ENCODE results near the gene DCPS.
"Not testable (repeated sequence)": the region's sequence is repeated elsewhere in the genome, so short reads cannot be mapped to it uniquely, and the experiment has no call there.

DCPS gene, protein sequence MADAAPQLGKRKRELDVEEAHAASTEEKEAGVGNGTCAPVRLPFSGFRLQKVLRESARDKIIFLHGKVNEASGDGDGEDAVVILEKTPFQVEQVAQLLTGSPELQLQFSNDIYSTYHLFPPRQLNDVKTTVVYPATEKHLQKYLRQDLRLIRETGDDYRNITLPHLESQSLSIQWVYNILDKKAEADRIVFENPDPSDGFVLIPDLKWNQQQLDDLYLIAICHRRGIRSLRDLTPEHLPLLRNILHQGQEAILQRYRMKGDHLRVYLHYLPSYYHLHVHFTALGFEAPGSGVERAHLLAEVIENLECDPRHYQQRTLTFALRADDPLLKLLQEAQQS

DNA sequence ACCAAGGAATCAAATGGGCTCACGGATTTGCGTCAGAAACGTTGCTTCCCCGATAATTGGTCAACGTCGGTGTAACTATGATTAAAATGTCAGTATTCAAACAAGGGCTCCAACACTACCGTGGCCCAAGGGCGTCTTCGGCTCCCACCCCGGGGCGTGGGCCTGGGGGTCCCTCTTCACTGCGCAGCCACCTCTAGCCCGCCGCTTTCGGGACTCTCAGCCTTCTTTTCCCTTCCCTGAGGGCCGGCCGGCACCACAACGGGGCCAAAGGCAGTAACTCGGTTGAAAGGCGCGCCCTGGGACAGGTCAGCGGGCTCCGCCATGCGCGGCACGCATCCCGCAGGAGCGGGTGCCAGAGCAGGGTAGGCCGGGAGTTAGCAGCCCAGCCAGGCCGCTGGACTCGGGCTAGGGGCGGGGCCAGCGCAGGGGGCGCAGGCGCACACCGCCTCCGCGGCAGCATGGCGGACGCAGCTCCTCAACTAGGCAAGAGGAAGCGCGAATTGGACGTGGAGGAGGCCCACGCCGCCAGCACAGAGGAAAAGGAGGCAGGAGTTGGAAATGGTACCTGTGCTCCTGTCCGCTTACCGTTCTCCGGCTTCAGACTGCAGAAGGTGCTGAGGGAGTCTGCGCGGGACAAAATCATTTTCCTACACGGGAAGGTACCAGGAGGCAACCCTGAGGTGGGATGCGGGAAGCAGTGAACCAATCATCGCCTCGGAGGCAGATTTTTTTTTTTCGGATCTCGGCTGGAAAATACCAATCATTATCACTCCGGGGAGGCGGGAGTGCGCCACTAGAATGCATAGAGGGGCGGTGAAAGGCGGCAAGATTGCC lies at the start of gene DCPS:
Gene DCPS (plus strand): TSS at position 438 of the 834 bp plus-strand sequence. CDS start 21 bp downstream, at position 459.
- peak; percentile 86 for DNase-seq

DNA sequence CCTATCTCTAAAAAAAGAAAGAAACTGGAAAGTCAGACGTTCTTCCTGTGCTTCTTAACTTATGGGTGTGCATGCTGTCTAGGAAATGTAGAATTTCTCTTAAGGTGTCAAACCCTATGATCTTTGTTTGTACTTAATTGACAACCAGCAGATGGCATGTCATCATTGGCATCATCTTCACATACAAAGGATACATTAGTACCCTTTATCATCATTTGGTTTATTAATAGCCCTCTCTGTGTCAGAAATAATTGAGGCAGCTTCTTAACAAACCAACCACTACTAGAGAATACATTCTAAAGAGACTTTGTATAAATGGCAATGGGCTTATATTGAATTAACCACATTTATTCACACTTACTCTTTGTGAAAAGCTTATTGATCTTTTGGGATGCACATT lies 49.0 kb upstream of the DCPS start:
- no peak for DNase-seq

DNA sequence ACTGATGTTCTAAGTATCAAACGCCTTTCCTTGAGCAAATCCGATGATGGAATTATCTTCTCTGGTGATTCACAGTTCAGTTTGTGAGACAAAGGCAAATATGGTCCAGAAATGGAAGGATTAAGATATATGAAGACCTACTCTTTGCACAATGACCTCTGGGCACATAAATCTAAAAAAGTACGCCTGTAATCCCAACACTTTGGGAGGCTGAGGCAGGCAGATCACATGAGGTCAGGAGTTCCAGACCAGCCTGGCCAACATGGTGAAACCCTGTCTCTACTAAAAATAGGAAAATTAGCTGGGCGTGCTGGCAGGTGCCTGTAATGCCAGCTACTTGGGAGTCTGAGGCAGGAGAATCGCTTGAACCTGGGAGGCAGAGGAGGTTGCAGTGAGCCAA lies 48.4 kb upstream of the DCPS start:
- DNase-seq: not testable (repeated sequence)

DNA sequence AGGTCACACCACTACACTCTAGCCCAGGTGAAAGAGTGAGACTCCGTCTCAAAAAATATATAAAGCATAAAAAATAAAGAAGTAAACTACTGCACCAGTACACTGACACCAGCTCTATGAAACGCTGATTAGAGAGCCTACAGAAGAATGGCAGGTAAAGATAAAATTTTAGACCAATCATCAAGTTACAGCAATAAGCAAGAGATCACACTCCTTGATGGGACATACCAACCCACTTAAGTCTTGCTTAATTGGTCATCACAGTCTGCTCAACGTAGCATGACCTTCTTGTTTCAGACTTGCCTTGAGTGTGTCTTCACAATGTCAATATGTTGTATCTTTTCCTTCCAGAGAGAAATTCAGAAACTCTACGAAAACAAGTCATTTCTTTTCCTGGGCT lies 47.6 kb upstream of the DCPS start:
- no peak for DNase-seq

DNA sequence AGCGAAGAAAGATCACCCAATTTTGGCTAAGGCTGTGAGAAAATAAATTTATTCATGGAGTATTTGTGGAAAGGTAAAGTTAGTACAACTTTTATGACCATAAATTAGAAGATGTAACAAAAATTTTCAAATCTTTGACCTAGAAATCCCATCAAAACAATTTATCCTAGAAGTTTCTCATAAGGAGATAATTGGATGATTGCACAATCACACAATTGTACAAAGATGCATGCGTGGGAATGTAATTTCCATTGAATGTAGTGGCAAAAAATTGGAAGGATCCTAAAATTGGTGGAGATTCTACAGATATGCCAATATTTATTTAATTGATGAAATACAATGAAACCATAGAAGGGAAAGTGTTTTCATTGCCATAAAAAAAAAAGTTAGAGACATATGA lies 46.7 kb upstream of the DCPS start:
- no peak for DNase-seq

DNA sequence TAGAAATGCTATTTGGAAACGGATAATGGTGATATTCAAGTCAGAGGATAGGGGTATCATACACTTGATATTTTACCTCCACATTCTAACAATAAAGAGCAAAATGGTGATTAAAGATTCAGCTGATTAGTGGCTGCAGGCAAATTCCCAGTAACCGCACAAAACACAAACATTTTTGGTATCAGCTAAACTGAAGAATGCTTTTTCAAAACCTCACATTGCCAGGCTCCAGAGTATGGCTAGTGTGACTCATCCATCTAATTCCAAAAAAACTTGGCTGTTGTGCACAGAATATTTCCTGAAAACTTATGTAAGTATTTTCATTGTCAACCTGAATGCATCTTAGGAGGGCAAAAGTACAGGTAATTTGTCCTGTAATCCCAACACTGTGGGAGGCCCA lies 46.1 kb upstream of the DCPS start:
- DNase-seq: no peak

DNA sequence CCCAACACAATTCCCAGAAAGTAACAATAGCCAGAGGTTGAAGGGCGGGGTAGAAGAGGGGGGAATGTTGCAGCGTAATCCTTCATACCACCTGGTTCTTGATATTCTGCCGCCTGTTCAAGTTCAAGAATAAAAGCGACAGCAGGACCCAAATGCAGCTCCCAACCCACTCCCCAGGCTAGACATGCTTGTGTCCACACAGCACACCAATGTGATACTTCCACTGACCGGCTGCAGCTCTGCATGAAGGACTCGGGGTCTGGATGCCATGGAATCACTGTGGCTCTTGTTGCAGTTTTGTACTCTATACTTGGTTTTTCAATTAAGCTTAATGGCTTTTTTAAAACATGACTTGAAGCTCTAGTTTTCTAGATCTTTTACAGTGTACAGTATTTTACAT lies 41.6 kb upstream of the DCPS start:
- no peak for DNase-seq

DNA sequence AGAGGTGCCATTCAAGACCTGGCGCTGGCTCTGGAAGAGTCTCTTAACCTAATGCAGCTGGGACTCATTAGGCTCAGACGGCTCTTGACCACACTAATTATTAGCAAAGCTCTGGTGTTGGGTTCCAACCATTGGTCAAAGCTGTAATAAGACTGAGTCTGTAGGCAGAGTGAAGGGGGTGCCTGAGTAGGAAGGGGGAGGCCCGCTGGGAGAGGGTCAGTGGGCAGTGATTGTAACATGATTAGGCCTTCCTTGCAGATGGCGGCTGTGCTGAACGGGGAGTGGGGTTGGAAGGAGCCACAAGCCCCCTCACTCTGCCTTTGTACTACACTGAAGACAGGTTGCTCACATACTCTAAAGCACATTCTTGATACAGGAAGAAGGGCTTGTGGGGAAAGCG lies 40.4 kb upstream of the DCPS start:
- DNase-seq: no peak

DNA sequence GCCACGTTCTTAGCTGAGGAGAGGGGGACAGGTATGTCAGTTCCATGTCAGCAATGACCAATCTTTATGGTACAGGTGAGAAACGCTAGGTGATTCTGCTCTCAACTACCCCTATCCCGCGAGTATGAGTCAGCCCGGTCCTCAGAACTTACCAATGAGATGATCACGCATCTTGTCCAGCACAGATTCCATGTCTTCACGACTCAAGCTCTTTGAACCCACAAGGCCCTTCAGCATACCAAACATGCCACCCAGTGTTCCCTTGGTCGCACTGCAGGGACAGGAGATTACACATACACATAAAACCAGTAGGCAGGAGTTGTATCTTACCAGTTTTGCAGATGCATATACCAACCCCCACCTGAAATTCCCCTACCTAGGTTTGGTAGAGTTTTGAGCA lies 38.0 kb upstream of the DCPS start:
- no peak for DNase-seq

DNA sequence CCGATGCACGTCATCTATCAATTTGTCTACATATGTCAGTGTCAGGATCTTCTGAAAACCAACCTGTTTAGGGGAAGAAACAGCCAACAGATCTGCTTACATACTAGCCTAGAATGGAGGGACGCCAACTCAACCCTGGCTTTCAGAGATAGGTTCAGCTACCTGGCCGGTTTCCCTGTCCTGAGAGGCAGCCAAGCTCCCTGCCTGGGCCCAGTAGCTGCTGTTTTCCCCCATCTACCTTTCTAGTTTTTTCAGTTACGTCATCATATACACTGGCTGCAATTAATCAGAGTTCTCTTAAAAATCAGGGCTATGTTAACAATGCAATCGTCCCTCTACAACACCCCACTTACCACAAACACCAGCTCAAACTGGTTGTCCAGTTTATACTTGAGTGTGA lies 36.2 kb upstream of the DCPS start:
- no peak for DNase-seq

DNA sequence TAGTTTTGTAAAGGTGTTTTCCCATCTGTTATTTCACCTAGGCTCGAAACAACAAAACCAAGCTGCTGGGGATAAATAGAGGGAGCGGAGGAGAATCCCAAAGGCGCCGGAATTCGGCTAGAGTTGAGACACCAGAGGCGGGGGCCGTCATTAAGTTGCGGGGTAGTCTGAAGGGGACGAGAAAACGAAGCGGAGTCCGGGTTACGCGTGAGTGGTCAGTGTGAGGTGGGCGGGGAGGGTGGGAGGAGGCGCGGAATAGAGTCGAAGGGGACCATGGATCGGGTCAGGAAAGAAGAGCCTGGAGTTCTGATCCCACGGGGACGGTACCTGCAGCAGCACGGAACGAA lies 35.5 kb upstream of the DCPS start:
- no peak for DNase-seq

DNA sequence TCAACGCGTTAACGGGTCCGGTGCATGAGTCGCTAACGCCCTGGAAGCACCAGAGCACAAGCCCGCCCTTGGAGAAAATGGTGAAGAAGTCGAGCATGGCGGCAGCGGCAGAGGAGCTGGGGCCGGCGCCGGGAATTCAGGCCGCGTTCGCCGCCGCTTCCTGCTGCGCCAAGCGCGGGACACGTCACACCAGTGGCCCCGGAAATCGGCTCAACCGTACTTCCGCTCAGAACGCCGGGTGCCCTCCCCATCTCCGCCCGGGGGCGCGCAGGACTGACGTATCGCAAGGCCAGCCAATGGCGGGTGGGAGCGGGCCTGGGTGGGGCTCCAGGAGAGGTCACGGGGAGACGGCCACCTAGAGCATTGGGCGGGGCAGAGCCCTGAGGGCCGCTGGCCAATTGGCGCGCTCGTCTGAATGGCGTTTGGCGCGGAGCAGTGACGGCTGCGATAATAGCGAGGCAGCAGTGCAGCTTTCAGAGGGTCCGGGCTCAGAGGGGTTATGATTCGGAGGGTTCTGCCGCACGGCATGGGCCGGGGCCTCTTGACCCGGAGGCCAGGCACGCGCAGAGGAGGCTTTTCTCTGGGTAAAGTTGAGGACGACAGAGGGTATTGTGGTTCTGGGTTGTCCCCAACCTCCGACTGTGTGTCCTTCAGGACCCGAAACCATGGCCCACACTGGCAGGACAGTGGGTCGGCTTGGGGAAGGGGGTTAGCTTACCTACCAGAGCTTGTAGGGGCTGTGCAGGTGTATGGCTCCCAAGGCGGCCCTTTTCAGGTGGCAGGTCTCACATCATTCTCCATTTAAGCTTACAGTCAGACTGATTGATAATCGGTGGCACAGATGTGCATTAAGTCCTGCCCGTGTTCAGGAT lies 34.9 kb upstream of the DCPS start, which contains the start of the genes FOXRED1 and SRPRA:
Gene FOXRED1 (plus strand): TSS at position 447 of the 872 bp plus-strand sequence. CDS start 53 bp downstream, at position 500.
Gene SRPRA (minus strand): TSS at position 188 of the 872 bp plus-strand sequence. CDS start 91 bp downstream, at position 97.
- DNase-seq: peak; percentile 100

DNA sequence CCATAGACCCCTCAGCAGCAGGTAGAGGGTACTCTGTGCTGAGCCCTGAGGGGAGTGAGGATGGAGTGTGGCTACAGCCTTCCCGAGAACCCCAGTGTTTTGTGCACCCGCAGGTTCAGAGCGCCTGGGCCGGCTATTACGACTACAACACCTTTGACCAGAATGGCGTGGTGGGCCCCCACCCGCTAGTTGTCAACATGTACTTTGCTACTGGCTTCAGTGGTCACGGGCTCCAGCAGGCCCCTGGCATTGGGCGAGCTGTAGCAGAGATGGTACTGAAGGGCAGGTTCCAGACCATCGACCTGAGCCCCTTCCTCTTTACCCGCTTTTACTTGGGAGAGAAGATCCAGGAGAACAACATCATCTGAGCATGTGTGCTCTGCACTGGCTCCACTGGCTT lies 26.5 kb upstream of the DCPS start:
- no peak for DNase-seq

DNA sequence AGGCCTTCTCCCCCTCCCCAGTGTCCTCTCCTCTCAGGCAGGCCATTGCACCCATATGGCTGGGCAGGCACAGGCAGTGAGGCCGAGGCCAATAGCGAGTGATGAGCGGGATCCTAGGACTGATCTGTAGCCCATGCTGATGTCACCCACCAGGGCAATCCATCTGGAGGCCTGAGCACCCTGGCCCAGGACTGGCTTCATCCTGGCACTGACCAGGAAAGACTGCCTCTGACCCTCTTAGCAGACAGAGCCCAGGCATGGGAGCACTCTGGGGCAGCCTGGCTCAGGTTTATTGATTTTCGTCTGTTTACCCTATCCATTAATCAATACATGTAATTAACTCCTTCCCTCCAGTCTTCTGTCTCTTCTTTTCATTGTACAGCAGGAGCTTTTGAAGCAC lies 26.1 kb upstream of the DCPS start:
- no peak for DNase-seq

DNA sequence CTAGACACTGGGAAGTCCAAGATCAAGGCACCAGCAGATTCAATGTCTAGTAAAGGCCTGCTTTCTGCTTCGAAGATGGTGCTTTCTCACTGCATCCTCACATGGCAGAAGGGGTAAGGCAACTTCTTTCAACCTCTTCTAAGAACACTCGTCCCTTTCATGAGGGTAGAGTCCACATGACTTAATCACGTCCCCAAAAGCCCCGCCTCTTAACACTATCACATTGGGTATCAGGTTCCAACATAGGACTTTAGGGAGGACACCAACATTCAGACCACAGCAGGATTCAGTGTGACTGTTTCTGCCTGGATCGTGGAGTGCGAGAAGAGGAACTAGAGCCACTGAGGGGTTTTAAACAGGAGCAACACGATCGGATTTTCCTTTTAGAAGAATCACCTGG lies 24.7 kb upstream of the DCPS start:
- no peak for DNase-seq

DNA sequence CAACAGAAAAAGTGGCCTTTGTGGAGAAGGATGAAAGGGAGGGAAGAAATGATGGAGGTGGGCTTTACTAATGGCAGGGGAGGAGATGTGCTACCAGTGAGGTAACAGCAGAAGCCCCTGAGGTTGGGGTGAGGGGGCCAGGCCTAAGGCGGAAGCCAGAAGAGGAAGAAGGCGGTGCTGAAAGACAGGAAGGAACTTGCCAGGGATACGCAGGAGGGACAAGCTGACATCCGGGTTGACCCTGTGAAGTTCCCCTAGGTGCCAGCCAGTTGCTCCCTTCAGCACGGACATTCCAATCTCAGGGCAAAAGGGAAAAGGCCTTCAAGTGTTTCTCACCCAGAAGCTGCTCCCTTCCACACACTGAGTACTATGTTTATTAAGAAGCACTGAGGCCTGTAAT lies 23.3 kb upstream of the DCPS start:
- DNase-seq: no peak

DNA sequence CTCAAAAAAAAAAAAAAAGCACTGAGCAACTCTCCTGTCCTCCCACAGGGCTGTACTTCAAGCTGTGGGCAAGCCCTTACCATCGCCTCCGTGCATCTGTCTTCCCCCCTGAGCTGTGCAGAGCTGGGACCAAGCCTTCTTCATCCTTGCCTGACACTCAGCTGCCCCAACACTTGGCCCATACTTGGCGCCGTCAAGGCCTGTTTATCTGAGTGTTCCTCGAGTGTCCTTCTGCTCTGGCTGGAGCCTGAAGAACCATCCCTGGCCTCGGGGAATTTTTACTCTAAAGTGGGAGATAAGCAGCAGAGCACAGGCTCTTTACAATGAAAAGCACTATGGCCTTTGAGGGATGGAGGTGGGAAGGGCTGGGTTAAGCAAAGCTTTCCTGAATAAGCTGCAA lies 22.6 kb upstream of the DCPS start:
- no peak for DNase-seq

DNA sequence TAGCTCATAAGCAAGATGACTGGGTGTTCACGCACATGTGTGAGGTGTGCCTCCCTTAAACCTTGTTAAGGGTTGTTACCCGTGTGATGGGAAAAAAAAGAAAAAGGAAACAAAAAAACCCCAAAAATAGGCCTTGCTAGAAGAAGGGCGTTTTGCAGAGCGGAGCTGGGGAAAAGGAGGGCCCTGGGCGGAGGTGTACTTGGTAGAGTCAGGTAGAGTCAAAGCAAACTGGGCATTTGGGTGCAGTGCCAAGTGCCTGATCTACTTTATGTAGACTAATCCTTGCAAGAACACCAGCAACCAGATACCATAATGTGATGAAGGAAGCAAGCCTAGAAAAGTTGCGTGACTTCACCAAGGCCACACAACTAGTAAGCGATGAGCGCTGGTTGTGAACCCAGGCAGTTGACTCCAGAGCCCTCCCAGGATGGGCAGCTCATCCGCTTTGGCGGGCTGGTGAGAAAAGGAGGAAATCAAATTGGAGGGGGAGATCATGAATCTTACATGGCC lies 22.1 kb upstream of the DCPS start:
- no peak for DNase-seq

DNA sequence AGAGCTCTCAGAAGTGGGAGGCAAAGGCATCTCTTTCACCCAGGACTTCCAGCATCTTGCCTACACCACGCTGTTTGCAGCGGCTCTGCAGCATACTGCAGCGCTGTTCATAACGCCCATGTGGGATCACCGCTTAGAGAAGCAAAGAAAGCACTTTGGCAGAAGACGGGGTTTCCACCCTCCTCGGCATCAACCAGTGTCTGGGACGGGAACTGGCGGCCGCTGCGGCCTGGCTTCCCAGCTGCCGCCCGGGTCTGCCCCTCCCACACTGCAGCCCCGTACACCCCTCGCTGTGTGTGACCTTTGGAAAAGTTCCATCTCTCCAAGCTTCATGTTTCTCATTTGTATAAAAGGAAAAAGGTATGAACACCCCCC lies 21.5 kb upstream of the DCPS start:
- DNase-seq: peak; percentile 40

DNA sequence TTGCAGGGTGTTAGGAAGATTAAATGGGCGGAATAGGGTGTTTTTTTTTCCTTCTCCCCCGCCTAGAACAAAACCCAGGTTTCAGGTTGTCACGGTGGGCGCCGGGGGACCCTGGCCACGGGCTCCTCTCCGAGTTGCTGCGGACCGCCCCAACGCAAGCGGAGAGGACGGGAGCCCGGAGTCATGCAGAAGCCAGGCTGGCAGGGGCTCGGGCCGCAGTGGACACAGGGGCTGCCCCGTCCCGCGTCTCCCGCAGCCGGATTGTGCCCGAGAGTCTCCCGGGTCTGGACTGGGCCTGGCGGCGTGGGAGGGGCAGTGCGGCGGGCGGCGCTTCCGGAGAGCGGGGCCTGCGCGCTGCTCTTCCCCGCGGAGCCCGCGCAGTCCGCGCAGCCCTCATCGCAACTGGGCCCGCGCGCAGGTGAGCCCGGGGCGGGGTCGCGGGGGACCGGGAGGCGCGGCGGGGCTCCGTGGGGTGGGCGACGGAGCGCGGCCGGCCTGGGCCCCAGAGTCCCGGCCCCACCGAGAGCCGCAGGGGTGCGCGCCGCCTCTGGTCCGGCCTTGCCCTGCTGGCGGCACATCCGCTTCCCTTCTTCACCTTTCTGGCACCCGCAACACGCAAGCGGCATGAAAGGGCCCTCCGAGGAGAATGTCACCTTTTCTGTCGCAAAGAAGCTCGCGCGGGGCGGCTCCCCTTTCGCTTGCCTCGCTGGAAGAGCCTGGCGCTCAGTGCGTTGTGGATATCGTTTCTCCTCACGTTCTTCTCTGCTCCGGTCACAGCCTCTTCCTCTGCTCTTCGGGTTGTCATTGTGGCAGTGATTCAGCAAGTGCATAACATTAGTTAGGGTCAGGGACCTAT lies 20.9 kb upstream of the DCPS start, which contains the start of gene TIRAP:
Gene TIRAP (plus strand): TSS at position 358 of the 856 bp plus-strand sequence. CDS start 7,802 bp downstream, outside the sequence.
- DNase-seq: peak; percentile 59

DNA sequence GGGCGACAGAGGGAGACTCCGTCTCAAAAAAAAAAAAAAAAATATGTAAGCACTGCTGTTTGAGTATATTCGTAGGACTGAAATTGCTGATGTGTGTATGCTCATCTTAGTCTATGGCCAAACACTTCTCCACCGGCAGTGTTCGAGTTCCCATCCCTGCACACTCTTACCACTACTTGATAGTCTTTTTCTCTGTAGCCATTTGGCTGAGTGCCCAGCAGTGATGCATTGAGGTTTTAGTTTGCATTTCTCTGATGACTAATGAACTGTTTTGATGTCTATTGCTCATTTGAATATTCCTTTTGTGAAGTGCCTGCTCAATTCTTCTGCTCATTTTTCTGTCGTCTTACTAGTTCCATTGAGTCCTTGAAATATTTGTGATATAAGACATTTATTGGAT lies 19.0 kb upstream of the DCPS start:
- peak; percentile 92 for DNase-seq

DNA sequence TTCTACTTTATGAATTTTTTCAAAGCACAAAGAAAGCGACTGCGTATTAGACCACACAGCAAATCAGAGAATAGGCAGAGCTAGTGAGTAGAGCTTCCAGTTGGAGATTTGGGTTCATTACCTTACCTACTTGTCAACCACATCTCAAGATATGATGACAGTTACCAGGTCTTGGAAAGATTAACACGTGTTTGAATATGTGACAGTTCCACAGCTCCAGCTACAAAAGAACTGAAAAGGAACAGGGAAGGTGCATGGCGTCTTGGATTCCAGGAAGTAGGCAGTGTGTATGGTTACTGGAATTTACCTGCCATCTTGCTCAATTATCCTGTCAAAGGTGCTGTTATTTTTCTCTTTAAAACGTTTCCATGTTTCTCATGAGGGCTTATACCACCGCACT lies 15.6 kb upstream of the DCPS start:
- DNase-seq: no peak
